IMR-90 (cell line): Measurements from ENCODE around the gene PLA2G2F.

Experiments used
- CEBPB ChIP-seq: IDR thresholded peaks from 2 replicates; pipeline ENCODE4 v1.6.1; 2012; ENCODE audit warnings: low read depth, low read length, improper control_type of control experiment
- CTCF ChIP-seq: conservative IDR thresholded peaks from 2 replicates; pipeline ENCODE4 v1.5.1; 2012; ENCODE audit warnings: mild to moderate bottlenecking, low read depth, low read length, improper control_type of control experiment
- MAFK ChIP-seq: IDR thresholded peaks from 2 replicates; pipeline ENCODE4 v1.6.1; 2012; ENCODE audit warnings: low read depth, low read length, improper control_type of control experiment
- POLR2A ChIP-seq: IDR thresholded peaks from 2 replicates; pipeline ENCODE4 v1.6.1; 2012; ENCODE audit warnings: mild to moderate bottlenecking, low read depth, low read length
- SMC3 ChIP-seq: fragments of 150-350 bp; IDR thresholded peaks from 2 replicates; pipeline ENCODE4 v1.6.1; 2016; ENCODE audit warnings: low read depth, mild to moderate bottlenecking, antibody characterized with exemption, low read length, moderate library complexity
- USF2 ChIP-seq: fragments of 150-350 bp; IDR thresholded peaks from 2 replicates; pipeline ENCODE4 v1.6.1; 2017; ENCODE audit warnings: mild to moderate bottlenecking, antibody characterized with exemption, low read length, low read depth

GRCh38 chr1:20126041-20126805 lies 12.9 kb upstream of the PLA2G2F start:
- TF ChIP-seq POLR2A = no peak
- TF ChIP-seq CTCF = no peak
- no peak for TF ChIP-seq MAFK
- no peak for TF ChIP-seq SMC3
- no peak for TF ChIP-seq CEBPB
- TF ChIP-seq USF2 = no peak
